ENCODE measurements around the gene ARHGEF2. TPM values are rescaled to one million over a fixed set of nuclear protein-coding genes. Genes with fewer than 3 reads are reported as not detected.

The ARHGEF2 gene
- total and polyA plus RNA-seq, 8 donors = 10.3 to 39.0 (median 20.3) TPM

DNA sequence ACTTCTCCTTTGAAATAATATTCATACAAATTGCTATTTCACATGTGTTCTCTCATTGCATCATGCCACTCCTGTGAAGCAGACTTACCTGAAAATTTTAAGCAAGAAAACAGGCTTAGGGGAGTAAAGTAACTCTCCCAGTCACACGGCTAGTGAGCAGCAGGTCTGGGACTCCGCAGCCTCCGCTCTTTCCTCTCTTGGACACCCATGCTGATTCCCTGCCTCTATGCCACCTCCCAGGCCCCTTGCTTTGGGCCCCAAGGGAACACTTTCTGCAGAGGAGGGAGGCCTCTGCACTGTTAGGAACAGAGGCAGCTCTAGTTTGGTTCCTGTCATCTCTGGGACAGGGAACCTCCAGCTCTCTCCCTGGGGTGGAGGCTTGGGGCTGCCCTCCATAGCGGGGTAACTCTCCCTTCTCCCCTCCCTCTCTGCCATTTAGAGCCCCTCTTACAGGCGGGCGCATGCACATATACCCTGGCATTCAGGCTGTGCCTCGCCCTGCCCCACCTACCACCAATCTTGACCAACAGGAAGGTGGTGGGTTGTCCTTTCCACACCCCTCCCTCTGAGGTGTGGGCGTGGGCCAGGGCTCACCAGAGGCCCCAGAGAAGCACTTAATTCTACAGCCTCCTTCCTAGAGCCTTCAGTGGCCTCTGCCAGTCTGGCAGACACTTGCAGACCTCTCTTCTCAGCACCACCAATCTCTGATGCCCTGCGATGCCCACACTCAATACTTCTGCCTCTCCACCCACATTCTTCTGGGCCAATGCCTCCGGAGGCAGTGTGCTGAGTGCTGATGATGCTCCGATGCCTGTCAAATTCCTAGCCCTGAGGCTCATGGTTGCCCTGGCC is 37.1 kb downstream of the ARHGEF2 start, which contains the start of gene RXFP4:
TSS of gene RXFP4 (plus strand) at position 646 of the 852 bp plus-strand sequence. CDS start at position 718, 72 bp downstream.
- TF ChIP-seq, protein P1, sequence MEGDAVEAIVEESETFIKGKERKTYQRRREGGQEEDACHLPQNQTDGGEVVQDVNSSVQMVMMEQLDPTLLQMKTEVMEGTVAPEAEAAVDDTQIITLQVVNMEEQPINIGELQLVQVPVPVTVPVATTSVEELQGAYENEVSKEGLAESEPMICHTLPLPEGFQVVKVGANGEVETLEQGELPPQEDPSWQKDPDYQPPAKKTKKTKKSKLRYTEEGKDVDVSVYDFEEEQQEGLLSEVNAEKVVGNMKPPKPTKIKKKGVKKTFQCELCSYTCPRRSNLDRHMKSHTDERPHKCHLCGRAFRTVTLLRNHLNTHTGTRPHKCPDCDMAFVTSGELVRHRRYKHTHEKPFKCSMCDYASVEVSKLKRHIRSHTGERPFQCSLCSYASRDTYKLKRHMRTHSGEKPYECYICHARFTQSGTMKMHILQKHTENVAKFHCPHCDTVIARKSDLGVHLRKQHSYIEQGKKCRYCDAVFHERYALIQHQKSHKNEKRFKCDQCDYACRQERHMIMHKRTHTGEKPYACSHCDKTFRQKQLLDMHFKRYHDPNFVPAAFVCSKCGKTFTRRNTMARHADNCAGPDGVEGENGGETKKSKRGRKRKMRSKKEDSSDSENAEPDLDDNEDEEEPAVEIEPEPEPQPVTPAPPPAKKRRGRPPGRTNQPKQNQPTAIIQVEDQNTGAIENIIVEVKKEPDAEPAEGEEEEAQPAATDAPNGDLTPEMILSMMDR (IDR thresholded peaks at IDR 0.05) = no peak
- H3K9me3 ChIP-seq = no peaks in the 10 kb centered on the region
- intact Hi-C loops (cut with DNase I) = loop anchor here in 1 of 3 donors (5.0 kb wide), 1 partner anchor 41 kb away; no protein-coding TSS in a partner anchor
- FAIRE-seq (no peak), ATAC-seq (peak; percentile 6 to 49 (median 20)), DNase-seq (peak in 2 of 6 donors; percentile 39 to 62)
- H3K4me3 ChIP-seq = no peak within 1 kb of the TSS
- 48 to 56% methylated on average over 11 of the region's 11 CpGs for WGBS, 2 donors
- no peaks in the 10 kb centered on the region for H3K36me3 ChIP-seq
- H3K27ac ChIP-seq = peak within 1 kb of the TSS; percentile 39 to 73 (median 68)
- no peaks in the 10 kb centered on the region for H3K27me3 ChIP-seq
- H3K4me1 ChIP-seq = peaks cover 8 to 11% (median 9%) of the 10 kb centered on the region in 3 donors

DNA sequence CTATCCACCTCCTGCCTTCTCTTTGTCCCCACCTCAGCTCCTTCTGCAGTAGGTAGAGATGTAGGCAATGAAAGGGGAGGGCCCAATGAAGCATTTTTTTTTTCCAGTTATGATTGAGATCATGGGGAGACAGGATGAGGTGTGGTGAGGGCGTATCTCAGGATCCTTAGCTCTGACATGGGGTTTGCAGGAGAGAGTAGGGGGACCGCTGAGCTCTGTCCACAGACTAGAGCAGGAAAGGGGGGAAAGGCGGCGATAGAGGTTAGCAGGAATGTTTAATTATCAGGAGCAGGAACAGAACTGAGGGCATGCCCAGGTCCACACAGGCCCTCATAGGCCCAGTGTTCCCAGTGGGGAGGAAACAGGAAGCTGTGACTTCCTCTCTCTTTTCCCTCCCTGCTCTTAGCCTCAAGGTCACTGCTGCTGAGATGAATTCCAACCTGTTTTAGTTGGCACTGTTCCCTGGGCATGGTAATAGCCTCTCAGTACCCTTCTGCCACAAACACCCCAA is 37.8 kb downstream of the ARHGEF2 start:
- peaks cover 7 to 11% (median 8%) of the 10 kb centered on the region in 3 donors for H3K4me1 ChIP-seq

DNA sequence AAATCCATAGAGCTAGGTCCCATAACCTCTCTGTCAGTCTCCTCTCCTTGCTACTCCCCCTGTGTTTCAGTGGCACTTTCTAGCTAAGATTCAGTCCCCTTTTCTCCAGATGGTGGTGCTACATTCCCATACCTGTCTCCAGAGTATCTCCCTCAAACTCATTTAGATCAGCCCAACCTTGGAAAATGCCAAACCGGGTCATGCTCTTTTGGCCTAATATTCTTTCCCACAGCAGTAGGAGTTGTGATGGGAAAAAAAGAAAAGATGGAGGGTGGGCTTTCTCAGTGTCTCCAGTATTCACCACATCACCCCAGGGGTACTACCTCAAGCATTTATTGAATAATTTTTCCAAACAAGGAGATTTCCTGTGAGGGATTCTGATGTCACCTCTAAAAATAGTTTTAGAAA is 40.1 kb downstream of the ARHGEF2 start:
- ATAC-seq = peak in 2 of 4 donors; percentile 13 to 26
- peak in 1 of 6 donors; percentile 37 for DNase-seq
- Histone ChIP-seq H3K36me3 (no peaks in the 10 kb centered on the region), H3K27me3 (no peaks in the 10 kb centered on the region), H3K4me1 (peaks cover 7 to 14% (median 8%) of the 10 kb centered on the region in 3 donors), H3K4me3 (no peak overlapping the region), H3K27ac (peak overlapping the region in 1 of 4 donors; percentile 2), H3K9me3 (no peaks in the 10 kb centered on the region)
- WGBS, 2 donors = 0 to 1% methylated on average over 1 of the region's 1 CpG
- intact Hi-C loops (cut with DNase I) = loop anchor here in 1 of 3 donors (5.0 kb wide), 1 partner anchor 44 kb away; no protein-coding TSS in a partner anchor
- TF ChIP-seq, protein P1 (IDR thresholded peaks at IDR 0.05) = peak in 2 of 4 donors; percentile 19 to 21
- no peak for FAIRE-seq

More for the DNA sequence above, 37.8 kb downstream of the ARHGEF2 start:
- TF ChIP-seq, protein P1 (IDR thresholded peaks at IDR 0.05) = no peak
- Histone ChIP-seq H3K9me3 (no peaks in the 10 kb centered on the region), H3K36me3 (no peaks in the 10 kb centered on the region), H3K4me3 (no peak overlapping the region), H3K27ac (peak overlapping the region; percentile 39 to 73 (median 68)), H3K27me3 (no peaks in the 10 kb centered on the region)
- intact Hi-C loops (cut with DNase I) = loop anchor here in 1 of 3 donors (5.0 kb wide), 1 partner anchor 42 kb away; no protein-coding TSS in a partner anchor
- peak in 3 of 6 donors; percentile 68 to 76 (median 74) for DNase-seq
- 39 to 50% methylated on average over 4 of the region's 4 CpGs for WGBS, 2 donors
- ATAC-seq = peak; percentile 82 to 87 (median 86)
- FAIRE-seq = no peak

DNA sequence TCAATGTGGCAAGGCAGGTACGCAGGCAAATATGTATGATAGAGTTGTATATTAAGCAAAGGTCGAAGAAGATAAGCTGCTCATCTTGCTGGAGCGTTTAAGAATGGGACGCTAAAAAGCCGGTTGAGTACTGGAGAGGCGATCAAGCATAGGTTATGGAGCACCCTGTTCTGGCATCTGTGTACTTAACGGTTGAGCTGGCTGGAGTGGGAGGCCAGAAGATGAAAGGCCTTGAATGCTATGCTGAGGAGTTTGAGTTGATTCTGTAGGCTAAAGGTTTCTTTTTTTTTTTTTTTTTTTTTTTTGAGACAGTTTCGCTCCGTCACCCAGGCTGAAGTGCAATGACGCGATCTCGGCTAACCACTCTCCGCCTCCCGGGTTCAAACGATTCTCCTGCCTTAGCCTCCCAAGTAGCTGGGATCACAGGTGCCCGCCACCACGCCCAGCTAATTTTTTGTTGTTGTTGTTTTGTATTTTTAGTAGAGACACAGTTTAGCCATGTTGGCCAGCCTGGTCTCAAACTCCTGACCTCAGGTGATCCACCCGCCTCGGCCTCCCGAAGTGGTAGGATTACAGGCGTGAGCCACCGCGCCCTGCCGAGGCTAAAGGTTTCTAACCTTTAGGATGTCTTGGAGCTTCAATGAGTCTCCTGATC is 43.3 kb downstream of the ARHGEF2 start:
- TF ChIP-seq, protein P1 (IDR thresholded peaks at IDR 0.05) = no peak
- no peak for FAIRE-seq

More for the DNA sequence above, 43.3 kb downstream of the ARHGEF2 start:
- H3K27ac ChIP-seq = peak overlapping the region; percentile 54 to 86 (median 75)
- intact Hi-C loops (cut with DNase I) = loop anchor here in 1 of 3 donors (5.0 kb wide), 1 partner anchor 47 kb away; no protein-coding TSS in a partner anchor
- H3K4me3 ChIP-seq = peak overlapping the region; percentile 13 to 85 (median 55)
- peaks cover 22 to 35% (median 28%) of the 10 kb centered on the region in 3 donors for H3K4me1 ChIP-seq
- H3K36me3 ChIP-seq = peaks cover 0 to 15% (median 0%) of the 10 kb centered on the region in 3 donors
- WGBS, 2 donors = 74 to 77% methylated on average over 24 of the region's 24 CpGs
- H3K9me3 ChIP-seq = no peaks in the 10 kb centered on the region
- ATAC-seq (peak in 2 of 4 donors; percentile 2 to 6), DNase-seq (no peak)
- no peaks in the 10 kb centered on the region for H3K27me3 ChIP-seq
